Measurements from ENCODE around the gene HBA1.

DNA sequence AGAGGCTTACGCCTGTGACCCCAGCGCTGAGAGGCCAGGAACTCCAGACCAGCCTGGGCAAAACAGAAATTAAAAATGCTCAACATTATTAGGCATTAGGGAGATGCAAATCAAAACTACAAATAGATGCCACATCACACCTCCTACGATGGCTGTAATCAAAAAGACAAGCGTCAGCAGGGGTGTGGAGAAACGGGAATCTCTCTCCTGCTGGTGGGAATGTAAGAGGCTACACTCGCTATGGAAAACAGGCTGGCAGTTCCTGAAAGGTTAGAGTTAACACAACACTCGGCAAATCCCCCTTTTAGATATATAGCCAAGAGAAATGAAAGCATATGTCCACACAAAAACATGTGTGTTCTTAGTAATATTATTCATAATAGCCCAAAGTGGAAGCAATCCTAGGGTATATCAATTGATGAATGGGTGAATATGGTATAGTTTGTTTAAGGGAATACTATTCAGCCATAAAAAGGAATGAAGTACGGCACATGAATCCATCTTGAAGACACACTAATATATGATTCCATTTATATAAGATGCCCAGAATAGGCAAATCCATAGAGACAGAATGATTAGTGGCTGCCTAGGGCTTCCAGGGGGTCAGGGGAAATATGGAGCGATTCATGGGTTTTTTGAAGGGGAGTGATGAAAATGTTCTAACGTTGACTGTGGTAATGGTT is 36.2 kb upstream of the HBA1 start:
- TF ChIP-seq, protein P1, sequence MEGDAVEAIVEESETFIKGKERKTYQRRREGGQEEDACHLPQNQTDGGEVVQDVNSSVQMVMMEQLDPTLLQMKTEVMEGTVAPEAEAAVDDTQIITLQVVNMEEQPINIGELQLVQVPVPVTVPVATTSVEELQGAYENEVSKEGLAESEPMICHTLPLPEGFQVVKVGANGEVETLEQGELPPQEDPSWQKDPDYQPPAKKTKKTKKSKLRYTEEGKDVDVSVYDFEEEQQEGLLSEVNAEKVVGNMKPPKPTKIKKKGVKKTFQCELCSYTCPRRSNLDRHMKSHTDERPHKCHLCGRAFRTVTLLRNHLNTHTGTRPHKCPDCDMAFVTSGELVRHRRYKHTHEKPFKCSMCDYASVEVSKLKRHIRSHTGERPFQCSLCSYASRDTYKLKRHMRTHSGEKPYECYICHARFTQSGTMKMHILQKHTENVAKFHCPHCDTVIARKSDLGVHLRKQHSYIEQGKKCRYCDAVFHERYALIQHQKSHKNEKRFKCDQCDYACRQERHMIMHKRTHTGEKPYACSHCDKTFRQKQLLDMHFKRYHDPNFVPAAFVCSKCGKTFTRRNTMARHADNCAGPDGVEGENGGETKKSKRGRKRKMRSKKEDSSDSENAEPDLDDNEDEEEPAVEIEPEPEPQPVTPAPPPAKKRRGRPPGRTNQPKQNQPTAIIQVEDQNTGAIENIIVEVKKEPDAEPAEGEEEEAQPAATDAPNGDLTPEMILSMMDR (IDR thresholded peaks at IDR 0.05): no peak
- TF ChIP-seq POLR2A (IDR thresholded peaks at IDR 0.05) (no peak), EP300 (IDR thresholded peaks at IDR 0.05) (no peak)

Measured in tibial nerve (tissue), 4 donors.